DMS153 treated with DMSO at 0.1 percent for 48 hours (cell line): ENCODE data around the gene CTSH.
"Not testable (repeated sequence)": the region's sequence is repeated elsewhere in the genome, so short reads cannot be mapped to it uniquely, and the experiment has no call there.

Experiments used
- DNase-seq: peaks from one replicate; lab custom pipeline; 2025; ENCODE audit not compliant: unreplicated experiment; lab: John Stamatoyannopoulos, UW

CTSH gene

GRCh38 chr15:78923015-78923414, 21.8 kb downstream of the CTSH start:
- DNase-seq, result no peak

DNA sequence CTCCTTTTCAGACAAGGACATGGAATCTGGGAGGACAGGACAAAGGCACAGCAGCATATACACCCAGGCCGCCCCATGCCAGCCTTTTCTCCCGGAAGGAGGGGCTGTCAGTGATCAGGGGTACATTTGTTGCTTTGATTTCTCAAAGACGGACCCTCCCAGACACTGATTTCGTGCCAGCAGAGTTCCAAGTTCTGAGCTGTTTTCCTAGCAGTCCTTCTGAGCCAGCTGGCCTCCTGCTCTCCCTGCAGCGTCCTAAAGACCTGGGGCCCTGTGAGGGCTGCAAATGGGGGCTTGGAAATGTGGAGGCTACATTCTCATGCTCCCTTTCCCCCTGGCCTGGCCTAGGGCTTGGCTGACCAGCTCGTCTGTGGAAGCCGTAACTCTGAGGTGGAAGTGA, 22.3 kb downstream of the CTSH start:
- no peak for DNase-seq

DNA sequence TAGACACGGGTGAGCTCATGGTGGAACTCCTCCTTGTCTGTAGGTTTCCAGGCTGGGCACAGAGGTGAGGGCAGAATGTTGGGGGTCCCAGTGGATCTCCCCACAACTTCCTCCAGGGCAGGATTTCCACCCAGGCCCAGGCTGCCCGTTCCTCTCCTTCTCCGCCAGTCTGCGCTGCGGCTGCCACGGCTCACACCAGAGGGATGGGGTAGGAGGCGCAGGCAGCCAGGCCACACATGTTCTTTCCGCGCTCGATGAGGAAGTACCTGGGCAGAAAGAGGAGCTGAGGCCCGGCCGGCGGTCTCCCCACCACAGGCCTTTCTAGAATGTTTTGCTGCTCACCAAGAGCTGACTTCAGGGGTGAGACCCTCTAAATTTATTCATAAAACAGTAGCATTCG, 22.9 kb downstream of the CTSH start:
- DNase-seq, result no peak

- DNase-seq, result no peak
Observed at GRCh38 chr15:78921517-78921916, 23.3 kb downstream of the CTSH start.

DNA sequence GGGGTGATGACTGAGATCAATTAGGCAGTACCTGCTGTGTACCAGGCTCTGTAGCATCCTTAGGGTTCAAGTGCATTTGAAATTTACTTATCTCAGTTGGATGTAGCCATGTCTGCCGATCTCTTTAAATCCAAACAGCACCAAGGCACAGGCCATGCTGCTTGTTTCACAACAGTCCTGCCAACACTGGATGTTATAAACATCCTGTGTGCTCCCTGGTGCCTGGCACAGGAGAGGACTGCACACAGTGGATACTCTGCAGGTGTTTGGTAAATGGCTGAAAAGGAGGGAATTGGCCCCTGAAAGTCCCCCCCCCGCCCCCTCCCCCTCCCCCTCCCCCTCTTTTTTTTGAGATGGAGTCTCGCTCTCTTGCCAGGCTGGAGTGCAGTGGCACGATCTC, 27.0 kb downstream of the CTSH start:
- DNase-seq, result no peak

GRCh38 chr15:78916088-78916487, 28.8 kb downstream of the CTSH start:
- no peak for DNase-seq

GRCh38 chr15:78915341-78916087, 29.3 kb downstream of the CTSH start:
- no peak for DNase-seq

- DNase-seq, result no peak
Observed at GRCh38 chr15:78914027-78914764, 30.6 kb downstream of the CTSH start.

DNA sequence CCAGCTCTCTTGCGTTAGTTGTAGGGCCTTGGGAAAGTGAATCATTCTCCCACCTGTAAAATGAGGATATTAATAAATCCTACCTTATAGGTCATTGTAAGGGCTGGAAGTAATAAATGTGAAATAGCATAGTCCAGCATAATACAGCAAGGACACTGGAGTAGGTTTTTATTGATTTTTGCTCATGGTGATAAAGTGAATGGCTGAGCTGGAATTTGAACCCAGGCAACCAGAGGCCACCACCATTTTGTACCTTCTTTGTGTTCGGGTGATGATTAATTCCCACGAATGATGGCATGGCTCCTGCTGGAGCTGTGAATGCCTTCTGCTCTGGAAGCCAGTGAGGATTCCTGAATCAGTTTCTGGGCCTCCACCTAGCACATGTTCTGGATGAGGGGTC, 31.8 kb downstream of the CTSH start:
- no peak for DNase-seq

GRCh38 chr15:78912316-78912715, 32.5 kb downstream of the CTSH start:
- no peak for DNase-seq

GRCh38 chr15:78910271-78910670, 34.6 kb downstream of the CTSH start:
- no peak for DNase-seq

DNA sequence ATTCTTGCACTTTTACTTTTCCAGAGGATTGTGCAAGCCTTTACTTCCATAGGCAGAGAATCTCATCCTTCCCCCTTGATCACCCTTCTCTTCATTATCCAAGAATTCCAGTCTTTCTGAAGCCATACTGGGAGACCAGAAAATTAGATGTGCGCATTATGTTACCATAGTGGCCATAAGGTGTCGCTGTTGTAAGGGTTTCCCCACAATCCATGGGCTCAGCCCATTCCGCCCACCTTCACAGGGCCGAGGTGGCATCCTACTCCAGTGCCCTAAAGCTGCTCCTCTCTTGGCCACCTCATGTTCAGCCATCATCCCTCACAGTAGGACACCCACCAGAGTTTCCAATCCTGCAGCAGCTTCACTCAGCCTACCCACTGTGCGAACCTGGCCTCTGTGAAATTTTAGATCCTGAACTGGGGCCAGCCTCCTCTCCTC, 35.0 kb downstream of the CTSH start:
- DNase-seq, result no peak

DNA sequence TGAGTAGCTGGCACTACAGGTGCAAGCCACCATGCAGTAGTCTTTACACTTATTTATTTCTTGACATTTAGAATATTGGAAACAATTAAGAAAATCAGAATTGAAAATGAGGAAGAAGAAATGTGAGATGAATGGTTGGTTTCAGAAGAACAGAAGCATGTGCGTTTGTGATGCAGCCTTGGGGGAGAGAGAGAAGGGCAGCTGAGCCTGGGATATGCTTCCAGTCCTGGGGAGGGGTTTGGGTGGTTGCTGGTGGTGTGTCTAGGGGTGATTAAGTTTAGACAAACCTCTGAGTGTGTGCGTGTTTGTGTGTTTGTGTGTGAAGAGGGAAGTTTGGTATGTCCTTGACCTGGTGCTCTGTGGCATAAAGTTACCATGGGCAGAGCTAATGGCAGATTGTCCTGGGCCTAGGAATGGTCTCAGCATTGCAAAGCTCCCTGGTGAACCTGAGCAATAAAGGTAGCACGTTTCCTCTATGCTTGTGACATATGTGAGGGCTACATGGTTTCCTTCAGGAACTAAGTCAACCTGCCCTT, 35.6 kb downstream of the CTSH start:
- DNase-seq, result no peak

- no peak for DNase-seq
Observed at GRCh38 chr15:78907577-78907976, 37.3 kb downstream of the CTSH start.

DNA sequence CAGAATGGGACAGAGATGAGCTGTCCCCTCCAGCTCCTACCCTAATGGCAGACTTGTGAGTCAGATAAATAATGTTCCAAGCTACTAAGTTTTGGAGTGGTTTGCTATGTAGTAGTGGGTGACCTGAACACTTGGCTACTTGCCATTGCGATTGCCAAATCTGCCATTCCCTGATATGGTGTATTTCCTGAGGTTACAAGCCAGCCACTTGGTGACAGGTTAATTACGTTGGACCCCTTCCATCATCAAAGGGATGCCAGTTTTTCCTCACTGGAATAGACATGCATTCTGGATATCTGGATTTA, 38.6 kb downstream of the CTSH start:
- no peak for DNase-seq

DNA sequence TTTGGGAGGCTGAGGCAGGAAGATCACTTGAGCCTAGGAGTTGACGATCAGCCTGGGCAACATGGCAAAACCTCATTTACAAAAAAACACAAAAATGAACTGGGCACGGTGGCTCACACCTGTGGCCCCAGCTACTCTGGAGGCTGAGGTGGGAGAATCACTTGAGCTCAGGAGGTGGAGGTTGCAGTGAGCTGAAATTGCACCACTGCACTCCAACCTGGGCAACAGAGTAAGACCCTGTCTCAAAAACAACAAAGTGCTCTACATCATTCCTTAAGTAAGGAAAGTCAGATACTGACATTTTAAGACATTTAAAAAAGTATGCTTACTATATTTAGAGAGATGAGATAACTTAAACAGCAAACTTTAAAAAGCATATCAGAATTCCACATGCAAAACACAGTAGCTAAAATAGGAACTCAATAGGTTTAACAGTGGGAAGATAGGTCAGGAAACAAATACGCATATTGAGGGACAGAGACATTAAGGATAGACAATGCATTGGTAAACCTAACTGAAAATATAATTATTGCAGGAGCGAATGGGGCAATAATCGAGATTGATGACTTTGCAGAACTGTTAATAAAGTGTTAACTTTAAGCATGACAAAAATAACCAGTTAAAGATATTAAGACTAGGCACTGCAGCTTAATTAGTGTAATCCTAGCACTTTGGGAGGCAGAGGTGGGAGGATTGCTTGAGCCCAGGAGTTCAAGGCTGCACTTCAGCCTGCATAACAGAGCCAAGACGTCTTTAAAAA, 40.1 kb downstream of the CTSH start:
- no peak for DNase-seq

DNA sequence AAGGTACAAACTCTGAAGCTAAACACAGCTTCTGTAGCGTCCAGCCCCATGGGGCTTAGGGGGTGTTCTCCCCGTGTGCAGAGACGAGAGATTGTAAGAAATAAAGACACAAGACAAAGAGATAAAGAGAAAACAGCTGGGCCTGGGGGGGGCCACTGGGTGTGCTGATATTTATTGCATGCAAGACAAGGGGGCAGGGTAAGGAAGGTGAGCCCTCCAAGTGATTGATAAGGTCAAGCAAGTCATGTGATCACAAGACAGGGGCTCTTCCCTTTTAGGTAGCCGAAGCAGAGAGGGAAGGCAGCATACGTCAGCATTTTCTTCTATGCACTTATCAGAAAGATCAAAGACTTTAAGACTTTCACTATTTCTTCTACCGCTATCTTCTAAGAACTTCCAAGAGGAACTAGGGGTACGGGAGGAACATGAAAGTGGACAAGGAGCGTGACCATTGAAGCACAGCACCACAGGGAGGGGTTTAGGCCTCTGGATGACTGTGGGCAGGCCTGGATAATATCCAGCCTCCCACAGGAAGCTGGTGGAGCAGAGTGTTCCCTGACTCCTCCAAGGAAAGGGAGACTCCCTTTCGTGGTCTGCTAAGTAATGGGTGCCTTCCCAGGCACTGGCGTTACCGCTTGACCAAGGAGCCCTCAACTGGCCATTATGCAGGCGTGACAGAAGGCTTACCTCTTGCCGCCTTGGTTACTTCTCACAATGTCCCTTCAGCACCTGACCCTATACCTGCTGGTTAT, 42.4 kb downstream of the CTSH start:
- not testable (repeated sequence) for DNase-seq

GRCh38 chr15:78900819-78901533, 43.9 kb downstream of the CTSH start:
- DNase-seq, result not testable (repeated sequence)

- no peak for DNase-seq
Observed at GRCh38 chr15:78898540-78898939, 46.3 kb downstream of the CTSH start.

DNA sequence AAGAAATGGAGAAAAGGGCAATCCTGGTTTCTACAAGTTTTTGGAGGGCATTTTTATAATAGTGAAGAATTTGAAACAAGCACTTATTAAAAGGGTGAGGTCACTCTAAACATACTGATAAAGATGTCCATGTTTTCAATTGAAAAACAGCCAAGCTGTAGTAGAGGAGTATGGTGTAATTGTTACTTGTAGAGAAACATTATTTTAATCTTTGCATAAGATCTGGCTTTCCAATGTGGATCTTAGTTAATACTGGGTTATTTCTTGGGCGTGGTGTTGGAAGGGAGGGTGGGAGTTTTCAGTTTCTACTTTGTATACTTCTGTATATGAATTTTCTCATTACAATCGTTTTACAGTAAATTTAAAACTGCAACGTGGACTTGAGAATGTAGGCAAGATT, 49.4 kb downstream of the CTSH start:
- no peak for DNase-seq
